K562 (cell line): ENCODE measurements around the gene CD96. TPM values are rescaled to one million over a fixed set of nuclear protein-coding genes. Genes with fewer than 3 reads are reported as not detected.

Experiments used
- ATAC-seq: fragments of 200-7000 bp; cut with Tn5 transposase; 3 replicates; pipeline ENCODE4 v1.9.1; 2020; ENCODE audit warnings: moderate library complexity
- BruUV-seq: library from RNA; stranded (reverse); fragments of 400-500 nt; replicated peaks from 2 replicates; lab custom pipeline; 2021; lab: Mats Ljungman, UMichigan
- CTCF ChIA-PET: fragments of 300-600 bp; formaldehyde crosslinking; extraction: SDS; loops from one replicate; lab custom pipeline; 2021; ENCODE audit warnings: low intra/inter-chr PET ratio; lab: Yijun Ruan, JAX
- POLR2A ChIA-PET: fragments of 300-600, 350-650 bp; sonication (Branson Sonifier 250); formaldehyde crosslinking; extraction: SDS; loops from one replicate; lab custom pipeline; 2021; ENCODE audit warnings: antibody characterized with exemption, inconsistent platforms; lab: Yijun Ruan, JAX
- DNase-seq, 4 experiments: peaks; one replicate each; pipeline versions ENCODE4 v3.0.0 to v3.0.0-alpha.2; 2011 to 2018; ENCODE audit warnings: low spot score in 3 of 4, mixed read lengths in 3 of 4; ENCODE audit errors: extremely low read depth in 1 of 4
- FAIRE-seq: peaks from 2 replicates; lab custom pipeline; 2011; peaks lifted over from hg19 to GRCh38; lab: Jason Lieb, UNC
- H2AFZ ChIP-seq: 2 replicates; pipeline ENCODE4 v1.6.0; 2011; ENCODE audit warnings: low read depth, low read length, control low read depth, inconsistent platforms
- H3K27ac ChIP-seq: fragments of 200-600 bp; 3 replicates; pipeline ENCODE4 v1.8.0; 2011; ENCODE audit warnings: low read depth, mild to moderate bottlenecking, control low read depth, inconsistent platforms, low read length, moderate library complexity, mixed read lengths; ENCODE audit errors: extremely low read depth
- H3K27me3 ChIP-seq, 2 experiments: fragments of 300-600 bp in 1 of 2; 2 replicates in 1 of 2; 3 replicates in 1 of 2; pipeline versions ENCODE4 v1.6.0 to v1.8.0; 2011; ENCODE audit warnings: inconsistent platforms in 2 of 2, low read length in 2 of 2, mild to moderate bottlenecking in 1 of 2, mixed read lengths in 1 of 2, moderate library complexity in 1 of 2; ENCODE audit not compliant: control insufficient read depth in 2 of 2, insufficient read depth in 2 of 2
- H3K36me3 ChIP-seq: fragments of 300-600 bp; 3 replicates; pipeline ENCODE4 v1.8.0; 2011; ENCODE audit warnings: mild to moderate bottlenecking, low read length, inconsistent platforms; ENCODE audit not compliant: control insufficient read depth, insufficient read depth
- H3K4me1 ChIP-seq, 2 experiments: fragments of 200-600 bp in 1 of 2; replicated peaks in 1 of 2; 2 replicates in 1 of 2; 3 replicates in 1 of 2; pipeline versions ENCODE4 v1.5.1 to v1.8.0; 2011; ENCODE audit warnings: inconsistent platforms in 2 of 2, low read length in 2 of 2, mild to moderate bottlenecking in 1 of 2, mixed read lengths in 1 of 2, moderate library complexity in 1 of 2; ENCODE audit not compliant: control insufficient read depth in 2 of 2, insufficient read depth in 2 of 2
- H3K4me2 ChIP-seq: 2 replicates; pipeline ENCODE4 v1.6.1; 2011; ENCODE audit warnings: low read length, control low read depth, inconsistent platforms, mixed read lengths; ENCODE audit not compliant: insufficient read depth
- H3K4me3 ChIP-seq: fragments of 200-600 bp; sonication (generic), shearing (Covaris generic); 2 replicates; pipeline ENCODE4 v1.5.1; 2016; ENCODE audit warnings: control low read depth, inconsistent platforms
- H3K79me2 ChIP-seq: fragments of 200-600 bp; 3 replicates; pipeline ENCODE4 v1.8.0; 2011; ENCODE audit warnings: low read length, inconsistent platforms; ENCODE audit not compliant: control insufficient read depth, insufficient read depth
- H3K9ac ChIP-seq, 2 experiments: 2 replicates each; pipeline versions ENCODE4 v1.6.0 to v1.6.1; 2011; ENCODE audit warnings: low read depth in 2 of 2, low read length in 2 of 2, control low read depth in 1 of 2, inconsistent platforms in 1 of 2, mild to moderate bottlenecking in 1 of 2, mixed read lengths in 1 of 2; ENCODE audit not compliant: insufficient read depth in 1 of 2
- H3K9me1 ChIP-seq: one replicate; pipeline ENCODE4 v1.6.0; 2011; ENCODE audit warnings: inconsistent platforms, mild to moderate bottlenecking, low read length, moderate library complexity; ENCODE audit not compliant: control insufficient read depth, insufficient read depth
- H3K9me3 ChIP-seq: replicated peaks from 2 replicates; pipeline ENCODE4 v1.5.1; 2011; ENCODE audit warnings: low read depth, low read length, inconsistent platforms; ENCODE audit not compliant: control insufficient read depth, insufficient read depth
- H4K20me1 ChIP-seq: replicated peaks from 2 replicates; pipeline ENCODE4 v1.6.1; 2011; ENCODE audit warnings: low read length, inconsistent platforms, mixed read lengths; ENCODE audit not compliant: control insufficient read depth, insufficient read depth
- CCNT2 ChIP-seq: IDR thresholded peaks from 2 replicates; pipeline ENCODE4 v1.6.1; 2011; ENCODE audit warnings: borderline replicate concordance, low read depth, mild to moderate bottlenecking, moderate library complexity, mixed read lengths, low read length; ENCODE audit not compliant: insufficient read length; ENCODE audit errors: extremely low read depth
- EP300 ChIP-seq: IDR thresholded peaks from 2 replicates; pipeline ENCODE4 v1.6.1; 2012; ENCODE audit warnings: low read length, improper control_type of control experiment
- FOXA3 ChIP-seq, 2 experiments: fragments of 450-650 bp in 1 of 2; sonication (generic) in 1 of 2; formaldehyde crosslinking; IDR thresholded peaks in 1 of 2; conservative IDR thresholded peaks in 1 of 2; 2 replicates each; pipeline versions ENCODE4 v1.4.0 to v1.8.0; 2020 to 2022; ENCODE audit warnings: mild to moderate bottlenecking in 2 of 2, missing genetic modification reagents in 1 of 2
- JUN ChIP-seq, 2 experiments: sonication (generic) in 1 of 2; formaldehyde crosslinking in 1 of 2; IDR thresholded peaks; 2 replicates each; pipeline versions ENCODE4 v1.6.1 to v1.8.0; 2012 to 2022; ENCODE audit warnings: borderline replicate concordance in 2 of 2, mild to moderate bottlenecking in 2 of 2, improper control_type of control experiment in 1 of 2, low read depth in 1 of 2, low read length in 1 of 2, missing genetic modification reagents in 1 of 2
- KAT8 ChIP-seq: fragments of 450-650 bp; IDR thresholded peaks from 2 replicates; pipeline ENCODE4 v1.6.1; 2016; ENCODE audit warnings: low read depth, mild to moderate bottlenecking
- PPARD ChIP-seq: fragments of 250-450 bp; sonication (Bioruptor Pico); IDR thresholded peaks from 2 replicates; pipeline ENCODE4 v1.8.0; 2022; ENCODE audit warnings: inconsistent platforms, mild to moderate bottlenecking, moderate library complexity
- PRPF4 ChIP-seq: fragments of 200-400 bp; formaldehyde crosslinking; IDR thresholded peaks from one replicate; pipeline ENCODE4 v1.6.1; 2017; ENCODE audit warnings: low read length, low read depth, mild to moderate bottlenecking; ENCODE audit not compliant: insufficient read depth, poor library complexity, severe bottlenecking
- PTRF ChIP-seq: fragments of 450-650 bp; IDR thresholded peaks from 2 replicates; pipeline ENCODE4 v1.6.1; 2016; ENCODE audit warnings: mild to moderate bottlenecking, missing genetic modification characterization, missing compliant biosample characterization
- TAF15 ChIP-seq: fragments of 200-400 bp; formaldehyde crosslinking; IDR thresholded peaks from 2 replicates; pipeline ENCODE4 v1.6.1; 2017; ENCODE audit warnings: mild to moderate bottlenecking, low read depth, low read length, moderate library complexity
- TAL1 ChIP-seq: fragments of 450-650 bp; IDR thresholded peaks from 2 replicates; pipeline ENCODE4 v1.6.1; 2016; ENCODE audit warnings: mild to moderate bottlenecking
- TCF3 ChIP-seq: sonication (generic); formaldehyde crosslinking; IDR thresholded peaks from 2 replicates; pipeline ENCODE4 v1.4.0; 2020; ENCODE audit warnings: mild to moderate bottlenecking, missing genetic modification reagents
- ZNF124 ChIP-seq: sonication (generic); formaldehyde crosslinking; IDR thresholded peaks from 2 replicates; pipeline ENCODE4 v1.8.1; 2022; ENCODE audit warnings: missing genetic modification reagents
- ZNF212 ChIP-seq: fragments of 450-650 bp; formaldehyde crosslinking; IDR thresholded peaks from 2 replicates; pipeline ENCODE4 v1.4.0; 2020; ENCODE audit warnings: mild to moderate bottlenecking
- WGBS: fragments of 100-300 bp; shearing (Covaris generic); methylation state at CpG from one replicate; pipeline ENCODE4 v1.1.6; 2016; ENCODE audit warnings: low coverage, mixed read lengths; ENCODE audit not compliant: insufficient coverage; ENCODE audit errors: missing lambda C conversion rate; 5-methylcytosine and 5-hydroxymethylcytosine counted together
- in situ Hi-C: fragments of 300-500 bp; cut with MboI; formaldehyde crosslinking; loops from 4 replicates; pipeline ENCODE4 v1.15.0; 2018; ENCODE audit warnings: inconsistent platforms, mixed read lengths
- intact Hi-C: fragments of 100-400 bp; cut with micrococcal nuclease; formaldehyde crosslinking; loops from 2 replicates; pipeline ENCODE4 v1.14.2; 2022
- polyA plus RNA-seq, 8 experiments: library from polyadenylated mRNA; depleted of rRNA in 4 of 8; stranded (reverse) in 5 of 8; unstranded in 3 of 8; fragments of >200 nt; fragmentation: Nextera tagmentation in 2 of 8; fragmentation: Illumina TruSeq in 1 of 8; extraction: Ambion mirVana in 2 of 8; extraction: Trizol in 1 of 8; gene quantifications; 2 replicates each; pipeline versions ENCODE4 v1.2.1 to v1.2.3, GENCODE V29; 2011 to 2014; ENCODE audit warnings: inconsistent platforms in 1 of 8, missing spikeins in 1 of 8
- total RNA-seq, 7 experiments: library from RNA; depleted of rRNA in 6 of 7; stranded (reverse); fragments of >200 nt in 6 of 7; fragmentation: Illumina TruSeq in 2 of 7; extraction: Trizol in 2 of 7; gene quantifications; 2 replicates each; pipeline versions ENCODE4 v1.2.1 to v1.2.3, GENCODE V29; 2011 to 2021; ENCODE audit warnings: low replicate concordance in 1 of 7
- TF ChIP-seq, protein P1 (sequence below): fragments of 450-650 bp; formaldehyde crosslinking; IDR thresholded peaks from 2 replicates; pipeline ENCODE4 v1.4.0; 2022; ENCODE audit warnings: missing genetic modification characterization
- TF ChIP-seq, protein P2 (sequence below): fragments of 450-650 bp; formaldehyde crosslinking; IDR thresholded peaks from 2 replicates; pipeline ENCODE4 v1.4.0; 2022; ENCODE audit warnings: mild to moderate bottlenecking, moderate library complexity
- TF ChIP-seq, protein P3 (sequence below): fragments of 450-650 bp; IDR thresholded peaks from 2 replicates; pipeline ENCODE4 v1.6.1; 2016; ENCODE audit warnings: missing biosample characterization, missing genetic modification characterization
- TF ChIP-seq, protein P4 (sequence below), 2 experiments: fragments of 450-650 bp; conservative IDR thresholded peaks; 2 replicates each; pipeline ENCODE4 v1.6.1; 2017; ENCODE audit warnings: mild to moderate bottlenecking in 2 of 2, moderate library complexity in 2 of 2

Gene CD96
- total and polyA plus RNA-seq, 9 of the 15 experiments (the other 6 are each of a cell fraction or from before 2014, with no cell fraction given): 0.32 to 5.7 (median 1.2) TPM

DNA sequence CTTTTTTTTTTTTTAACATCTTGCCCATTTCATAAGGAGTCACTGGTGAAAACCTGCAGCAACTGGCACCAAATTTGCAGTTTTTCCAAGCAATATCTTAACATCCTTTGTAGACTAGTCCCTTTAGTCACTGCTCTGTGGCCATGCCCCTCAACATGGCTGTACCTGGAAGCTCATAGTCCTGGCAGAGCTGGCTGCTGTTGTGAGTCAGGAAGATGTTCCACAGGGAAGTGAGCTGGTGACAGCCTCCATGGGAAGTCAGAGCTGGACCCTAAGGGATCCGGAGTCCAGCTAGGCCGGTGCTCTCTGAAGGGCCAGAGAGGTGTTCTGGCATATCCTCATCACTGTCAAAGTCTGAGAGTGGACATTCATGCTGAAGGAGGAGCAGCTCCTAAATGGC, 152.5 kb downstream of the CD96 start:
- no peaks in the 10 kb centered on the region for H3K9me3 ChIP-seq
- no peaks in the 10 kb centered on the region for H3K36me3 ChIP-seq
- intact Hi-C loops: no loop called here
- H3K27me3 ChIP-seq: no peaks in the 10 kb centered on the region
- ATAC-seq: no peak
- H3K4me2 ChIP-seq: no peak overlapping the region
- BruUV-seq: no TSS peak
- H3K4me1 ChIP-seq: no peaks in the 10 kb centered on the region
- no peaks in the 10 kb centered on the region for H3K9me1 ChIP-seq
- no peak overlapping the region for H3K9ac ChIP-seq
- no peak overlapping the region for H3K4me3 ChIP-seq
- ChIA-PET CTCF (no interaction called here), POLR2A (interaction anchor here (0.7 kb wide), 1 partner anchor 9 kb away, joined by 4 read pairs; no protein-coding TSS in a partner anchor)
- no peak for FAIRE-seq
- no peaks in the 10 kb centered on the region for H3K79me2 ChIP-seq
- H2AFZ ChIP-seq: no peak overlapping the region
- 0% methylated on average over 2 of the region's 2 CpGs for WGBS
- no peaks in the 10 kb centered on the region for H4K20me1 ChIP-seq
- no peak overlapping the region for H3K27ac ChIP-seq
- in situ Hi-C loops: no loop called here
- DNase-seq: no peak
- TF ChIP-seq, protein P1, sequence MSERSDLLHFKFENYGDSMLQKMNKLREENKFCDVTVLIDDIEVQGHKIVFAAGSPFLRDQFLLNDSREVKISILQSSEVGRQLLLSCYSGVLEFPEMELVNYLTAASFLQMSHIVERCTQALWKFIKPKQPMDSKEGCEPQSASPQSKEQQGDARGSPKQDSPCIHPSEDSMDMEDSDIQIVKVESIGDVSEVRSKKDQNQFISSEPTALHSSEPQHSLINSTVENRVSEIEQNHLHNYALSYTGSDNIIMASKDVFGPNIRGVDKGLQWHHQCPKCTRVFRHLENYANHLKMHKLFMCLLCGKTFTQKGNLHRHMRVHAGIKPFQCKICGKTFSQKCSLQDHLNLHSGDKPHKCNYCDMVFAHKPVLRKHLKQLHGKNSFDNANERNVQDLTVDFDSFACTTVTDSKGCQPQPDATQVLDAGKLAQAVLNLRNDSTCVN (CRISPR knock-in tag): no peak
- TF ChIP-seq ZNF212 (CRISPR knock-in tag): no peak
- no peak for TF ChIP-seq EP300
- TF ChIP-seq, protein P2, sequence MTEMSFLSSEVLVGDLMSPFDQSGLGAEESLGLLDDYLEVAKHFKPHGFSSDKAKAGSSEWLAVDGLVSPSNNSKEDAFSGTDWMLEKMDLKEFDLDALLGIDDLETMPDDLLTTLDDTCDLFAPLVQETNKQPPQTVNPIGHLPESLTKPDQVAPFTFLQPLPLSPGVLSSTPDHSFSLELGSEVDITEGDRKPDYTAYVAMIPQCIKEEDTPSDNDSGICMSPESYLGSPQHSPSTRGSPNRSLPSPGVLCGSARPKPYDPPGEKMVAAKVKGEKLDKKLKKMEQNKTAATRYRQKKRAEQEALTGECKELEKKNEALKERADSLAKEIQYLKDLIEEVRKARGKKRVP: no peak
- no peak for TF ChIP-seq TAL1
- TF ChIP-seq TCF3 (CRISPR knock-in tag): no peak
- no peak for TF ChIP-seq KAT8
- no peak for TF ChIP-seq CCNT2
- TF ChIP-seq, protein P3, sequence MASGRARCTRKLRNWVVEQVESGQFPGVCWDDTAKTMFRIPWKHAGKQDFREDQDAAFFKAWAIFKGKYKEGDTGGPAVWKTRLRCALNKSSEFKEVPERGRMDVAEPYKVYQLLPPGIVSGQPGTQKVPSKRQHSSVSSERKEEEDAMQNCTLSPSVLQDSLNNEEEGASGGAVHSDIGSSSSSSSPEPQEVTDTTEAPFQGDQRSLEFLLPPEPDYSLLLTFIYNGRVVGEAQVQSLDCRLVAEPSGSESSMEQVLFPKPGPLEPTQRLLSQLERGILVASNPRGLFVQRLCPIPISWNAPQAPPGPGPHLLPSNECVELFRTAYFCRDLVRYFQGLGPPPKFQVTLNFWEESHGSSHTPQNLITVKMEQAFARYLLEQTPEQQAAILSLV: no peak
- no peak for TF ChIP-seq JUN (IDR thresholded peaks at IDR 0.05; ENCODE audit: borderline replicate concordance, low read depth, low read length)
- TF ChIP-seq JUN (CRISPR knock-in tag; IDR thresholded peaks at IDR 0.05; ENCODE audit: borderline replicate concordance): no peak
- TF ChIP-seq, protein P4, sequence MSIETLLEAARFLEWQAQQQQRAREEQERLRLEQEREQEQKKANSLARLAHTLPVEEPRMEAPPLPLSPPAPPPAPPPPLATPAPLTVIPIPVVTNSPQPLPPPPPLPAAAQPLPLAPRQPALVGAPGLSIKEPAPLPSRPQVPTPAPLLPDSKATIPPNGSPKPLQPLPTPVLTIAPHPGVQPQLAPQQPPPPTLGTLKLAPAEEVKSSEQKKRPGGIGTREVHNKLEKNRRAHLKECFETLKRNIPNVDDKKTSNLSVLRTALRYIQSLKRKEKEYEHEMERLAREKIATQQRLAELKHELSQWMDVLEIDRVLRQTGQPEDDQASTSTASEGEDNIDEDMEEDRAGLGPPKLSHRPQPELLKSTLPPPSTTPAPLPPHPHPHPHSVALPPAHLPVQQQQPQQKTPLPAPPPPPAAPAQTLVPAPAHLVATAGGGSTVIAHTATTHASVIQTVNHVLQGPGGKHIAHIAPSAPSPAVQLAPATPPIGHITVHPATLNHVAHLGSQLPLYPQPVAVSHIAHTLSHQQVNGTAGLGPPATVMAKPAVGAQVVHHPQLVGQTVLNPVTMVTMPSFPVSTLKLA (conservative IDR thresholded peaks at IDR 0.05): no peak
- no peak for TF ChIP-seq FOXA3 (CRISPR knock-in tag; conservative IDR thresholded peaks at IDR 0.05 in 1 of 2, IDR thresholded peaks at IDR 0.05 in 1 of 2)
- no peak for TF ChIP-seq PTRF
- TF ChIP-seq PPARD (CRISPR knock-in tag): no peak
- no peak for TF ChIP-seq PRPF4
- no peak for TF ChIP-seq TAF15
- TF ChIP-seq ZNF124 (CRISPR knock-in tag): no peak
